ENCODE data around the gene AUTS2. TPM values are rescaled to one million over a fixed set of nuclear protein-coding genes. Genes with fewer than 3 reads are reported as not detected.

Gene AUTS2
- total and polyA plus RNA-seq, 4 donors: 4.9 to 24.4 (median 7.0) TPM

DNA sequence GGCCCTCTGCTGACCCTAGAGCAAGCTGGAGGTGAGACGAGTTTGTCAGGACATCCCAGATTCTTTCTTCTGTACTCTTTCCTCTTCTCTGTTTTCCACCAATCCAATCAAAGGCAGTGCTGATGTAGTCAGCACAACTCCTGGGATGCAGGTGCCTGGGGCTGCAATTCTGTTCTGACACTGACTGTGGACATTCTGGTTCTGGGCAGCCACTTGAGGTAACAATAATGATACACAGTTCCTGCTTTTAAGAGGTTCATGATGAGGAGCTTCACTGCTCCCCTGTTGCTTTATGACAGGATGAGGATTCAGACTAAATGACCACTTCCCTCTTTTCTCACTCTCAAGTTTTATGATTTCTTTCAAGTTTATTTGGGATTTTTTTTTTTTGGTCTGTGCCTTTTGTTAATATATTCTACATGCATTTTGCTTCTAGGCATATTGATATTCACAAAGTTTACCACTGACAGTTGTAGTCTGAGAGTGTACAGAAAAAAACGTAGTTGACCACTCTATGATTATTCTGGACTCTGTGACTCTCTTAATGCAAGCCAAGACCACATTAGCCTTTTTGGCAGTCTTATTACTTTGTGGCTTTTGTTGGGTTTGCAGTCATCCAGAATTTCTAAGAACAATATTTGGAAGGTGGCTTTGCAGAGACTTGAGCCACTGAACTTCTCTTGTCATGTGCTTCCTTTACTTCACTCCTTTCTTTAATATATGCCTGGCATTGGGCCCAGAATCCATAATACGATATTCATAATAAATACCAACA is 247.6 kb downstream of the AUTS2 start:
- no peaks in the 10 kb centered on the region for H3K36me3 ChIP-seq (ENCODE audit: control insufficient read depth in 4 of 4, insufficient read depth in 3 of 4, low read depth in 1 of 4, low read length in 3 of 4)
- TF ChIP-seq FOXA2 (IDR thresholded peaks at IDR 0.05): no peak
- no peaks in the 10 kb centered on the region for H3K9me3 ChIP-seq (ENCODE audit: control insufficient read depth in 4 of 4, low read length in 3 of 4)
- no peaks in the 10 kb centered on the region for H3K4me1 ChIP-seq (ENCODE audit: control insufficient read depth in 4 of 4, insufficient read depth in 4 of 4, low read length in 3 of 4)
- no peaks in the 10 kb centered on the region for H3K27me3 ChIP-seq (ENCODE audit: control insufficient read depth in 4 of 4, insufficient read depth in 4 of 4, low read length in 3 of 4)
- 73% methylated on average over 3 of the region's 3 CpGs for WGBS
- no peak overlapping the region for H3K9ac ChIP-seq (ENCODE audit: low read depth in 1 of 2, low read length in 2 of 2)
- no peak overlapping the region for H3K4me3 ChIP-seq (ENCODE audit: low read depth in 1 of 3, low read length in 3 of 3)
- no peak overlapping the region for H3K27ac ChIP-seq (ENCODE audit: low read depth in 1 of 2, low read length in 2 of 2)
- no peak for DNase-seq (ENCODE audit: low spot score)

GRCh38 chr7:69847921-69848612 is 249.8 kb downstream of the AUTS2 start:
- no peaks in the 10 kb centered on the region for H3K36me3 ChIP-seq (ENCODE audit: control insufficient read depth in 4 of 4, insufficient read depth in 3 of 4, low read depth in 1 of 4, low read length in 3 of 4)
- H3K9me3 ChIP-seq (ENCODE audit: control insufficient read depth in 4 of 4, low read length in 3 of 4): no peaks in the 10 kb centered on the region
- no peak overlapping the region for H3K4me3 ChIP-seq (ENCODE audit: low read depth in 1 of 3, low read length in 3 of 3)
- DNase-seq (ENCODE audit: low spot score): no peak
- no peaks in the 10 kb centered on the region for H3K27me3 ChIP-seq (ENCODE audit: control insufficient read depth in 4 of 4, insufficient read depth in 4 of 4, low read length in 3 of 4)
- H3K9ac ChIP-seq (ENCODE audit: low read depth in 1 of 2, low read length in 2 of 2): no peak overlapping the region
- 78% methylated on average over 6 of the region's 6 CpGs for WGBS
- no peak overlapping the region for H3K27ac ChIP-seq (ENCODE audit: low read depth in 1 of 2, low read length in 2 of 2)
- no peaks in the 10 kb centered on the region for H3K4me1 ChIP-seq (ENCODE audit: control insufficient read depth in 4 of 4, insufficient read depth in 4 of 4, low read length in 3 of 4)
- TF ChIP-seq ZBTB33 (IDR thresholded peaks at IDR 0.05) (no peak), NR2F2 (IDR thresholded peaks at IDR 0.05) (no peak), GABPA (IDR thresholded peaks at IDR 0.05 in 1 of 2, conservative IDR thresholded peaks at IDR 0.05 in 1 of 2) (no peak), EGR1 (IDR thresholded peaks at IDR 0.05; ENCODE audit: low read depth in 2 of 2) (no peak), FOXA2 (IDR thresholded peaks at IDR 0.05) (no peak), FOXA1 (IDR thresholded peaks at IDR 0.05) (no peak), TAF1 (conservative IDR thresholded peaks at IDR 0.05) (no peak), YY1 (IDR thresholded peaks at IDR 0.05) (no peak), RXRA (IDR thresholded peaks at IDR 0.05) (no peak), HNF4A (conservative IDR thresholded peaks at IDR 0.05) (no peak), ATF3 (IDR thresholded peaks at IDR 0.05) (no peak)

DNA sequence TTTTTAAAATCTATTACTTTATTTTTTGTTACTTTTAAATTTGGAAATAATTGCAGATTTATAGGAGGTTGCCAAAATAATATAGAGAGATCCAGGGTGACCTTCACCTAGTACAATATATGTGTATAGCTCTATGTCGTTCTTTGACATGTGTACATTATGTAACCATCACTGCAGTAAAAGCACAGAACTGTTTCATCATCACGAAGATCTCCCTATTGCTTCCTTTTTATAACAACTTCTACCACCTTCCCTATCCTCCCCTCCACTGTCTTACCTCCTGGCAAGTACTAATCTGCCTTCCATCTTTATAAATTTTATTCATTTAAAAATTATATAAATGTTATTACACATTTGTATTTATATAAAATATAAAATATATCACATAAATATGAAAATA is 251.0 kb downstream of the AUTS2 start:
- H3K9ac ChIP-seq (ENCODE audit: low read depth in 1 of 2, low read length in 2 of 2): no peak overlapping the region
- no peak overlapping the region for H3K4me3 ChIP-seq (ENCODE audit: low read depth in 1 of 3, low read length in 3 of 3)
- H3K27ac ChIP-seq (ENCODE audit: low read depth in 1 of 2, low read length in 2 of 2): no peak overlapping the region
- H3K36me3 ChIP-seq (ENCODE audit: control insufficient read depth in 4 of 4, insufficient read depth in 3 of 4, low read depth in 1 of 4, low read length in 3 of 4): no peaks in the 10 kb centered on the region
- no peaks in the 10 kb centered on the region for H3K4me1 ChIP-seq (ENCODE audit: control insufficient read depth in 4 of 4, insufficient read depth in 4 of 4, low read length in 3 of 4)
- H3K27me3 ChIP-seq (ENCODE audit: control insufficient read depth in 4 of 4, insufficient read depth in 4 of 4, low read length in 3 of 4): no peaks in the 10 kb centered on the region
- WGBS: 63% methylated on average over 2 of the region's 2 CpGs
- H3K9me3 ChIP-seq (ENCODE audit: control insufficient read depth in 4 of 4, low read length in 3 of 4): no peaks in the 10 kb centered on the region
- DNase-seq (ENCODE audit: low spot score): no peak
- no peak for TF ChIP-seq GABPA (IDR thresholded peaks at IDR 0.05 in 1 of 2, conservative IDR thresholded peaks at IDR 0.05 in 1 of 2)
- no peak for TF ChIP-seq ATF3 (IDR thresholded peaks at IDR 0.05)
- TF ChIP-seq YY1 (IDR thresholded peaks at IDR 0.05): no peak
- no peak for TF ChIP-seq TAF1 (conservative IDR thresholded peaks at IDR 0.05)
- no peak for TF ChIP-seq FOXA1 (IDR thresholded peaks at IDR 0.05)
- TF ChIP-seq RXRA (IDR thresholded peaks at IDR 0.05): no peak
- TF ChIP-seq, protein P1, sequence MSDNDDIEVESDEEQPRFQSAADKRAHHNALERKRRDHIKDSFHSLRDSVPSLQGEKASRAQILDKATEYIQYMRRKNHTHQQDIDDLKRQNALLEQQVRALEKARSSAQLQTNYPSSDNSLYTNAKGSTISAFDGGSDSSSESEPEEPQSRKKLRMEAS (IDR thresholded peaks at IDR 0.05): no peak
- no peak for TF ChIP-seq HNF4A (conservative IDR thresholded peaks at IDR 0.05)
- no peak for TF ChIP-seq JUND (IDR thresholded peaks at IDR 0.05)
- no peak for TF ChIP-seq EGR1 (IDR thresholded peaks at IDR 0.05; ENCODE audit: low read depth in 2 of 2)
- no peak for TF ChIP-seq REST (IDR thresholded peaks at IDR 0.05)
- no peak for TF ChIP-seq RAD21 (IDR thresholded peaks at IDR 0.05)
- no peak for TF ChIP-seq FOXA2 (IDR thresholded peaks at IDR 0.05)
- no peak for TF ChIP-seq NR2F2 (IDR thresholded peaks at IDR 0.05)
